ENCODE measurements around the gene PLXNA4.

PLXNA4 gene

GRCh38 chr7:132158166-132158565 is 418.1 kb downstream of the PLXNA4 start (continued):
- TF ChIP-seq TSHZ1 (tag by site-specific recombination; IDR thresholded peaks at IDR 0.05; ENCODE audit: borderline replicate concordance) (no peak), GFI1B (tag by site-specific recombination; IDR thresholded peaks at IDR 0.05) (no peak), ZNF350 (tag by site-specific recombination; IDR thresholded peaks at IDR 0.05) (no peak), ZNF558 (tag by site-specific recombination; IDR thresholded peaks at IDR 0.05) (no peak), ZNF600 (tag by site-specific recombination; IDR thresholded peaks at IDR 0.05) (no peak), ZNF626 (tag by site-specific recombination; IDR thresholded peaks at IDR 0.05) (no peak)
- TF ChIP-seq, protein P1, sequence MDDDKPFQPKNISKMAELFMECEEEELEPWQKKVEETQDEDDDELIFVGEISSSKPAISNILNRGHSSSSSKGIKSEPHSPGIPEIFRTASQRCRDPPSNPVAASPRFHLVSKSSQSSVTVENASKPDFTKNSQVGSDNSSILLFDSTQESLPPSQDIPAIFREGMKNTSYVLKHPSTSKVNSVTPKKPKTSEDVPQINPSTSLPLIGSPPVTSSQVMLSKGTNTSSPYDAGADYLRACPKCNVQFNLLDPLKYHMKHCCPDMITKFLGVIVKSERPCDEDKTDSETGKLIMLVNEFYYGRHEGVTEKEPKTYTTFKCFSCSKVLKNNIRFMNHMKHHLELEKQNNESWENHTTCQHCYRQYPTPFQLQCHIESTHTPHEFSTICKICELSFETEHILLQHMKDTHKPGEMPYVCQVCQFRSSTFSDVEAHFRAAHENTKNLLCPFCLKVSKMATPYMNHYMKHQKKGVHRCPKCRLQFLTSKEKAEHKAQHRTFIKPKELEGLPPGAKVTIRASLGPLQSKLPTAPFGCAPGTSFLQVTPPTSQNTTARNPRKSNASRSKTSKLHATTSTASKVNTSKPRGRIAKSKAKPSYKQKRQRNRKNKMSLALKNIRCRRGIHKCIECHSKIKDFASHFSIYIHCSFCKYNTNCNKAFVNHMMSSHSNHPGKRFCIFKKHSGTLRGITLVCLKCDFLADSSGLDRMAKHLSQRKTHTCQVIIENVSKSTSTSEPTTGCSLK (tag by site-specific recombination; IDR thresholded peaks at IDR 0.05) = no peak

- ChIA-PET CTCF (no interaction called here), POLR2A (no interaction called here)
- no peak overlapping the region for H3K27ac ChIP-seq (ENCODE audit: extremely low read depth, low read depth, low read length)
- no peak overlapping the region for H3K4me3 ChIP-seq (ENCODE audit: low read depth, low read length)
- TF ChIP-seq ZNF501 (tag by site-specific recombination; IDR thresholded peaks at IDR 0.05) (no peak), ZNF10 (tag by site-specific recombination; IDR thresholded peaks at IDR 0.05) (0 out of 2 replicates have a peak, but pooled peaks have one; percentile 60), ZFP69B (tag by site-specific recombination; IDR thresholded peaks at IDR 0.05) (no peak), ZNF558 (tag by site-specific recombination; IDR thresholded peaks at IDR 0.05) (no peak)
- no peaks in the 10 kb centered on the region for H3K4me1 ChIP-seq (ENCODE audit: control insufficient read depth, insufficient read depth, low read length)
- H3K9me3 ChIP-seq (ENCODE audit: control insufficient read depth, insufficient read depth, low read depth, low read length) = no peaks in the 10 kb centered on the region
- H3K36me3 ChIP-seq (ENCODE audit: control insufficient read depth in 2 of 2, insufficient read depth in 1 of 2, low read length in 2 of 2) = no peaks in the 10 kb centered on the region
Observed at GRCh38 chr7:132155715-132156114, 420.6 kb downstream of the PLXNA4 start.

DNA sequence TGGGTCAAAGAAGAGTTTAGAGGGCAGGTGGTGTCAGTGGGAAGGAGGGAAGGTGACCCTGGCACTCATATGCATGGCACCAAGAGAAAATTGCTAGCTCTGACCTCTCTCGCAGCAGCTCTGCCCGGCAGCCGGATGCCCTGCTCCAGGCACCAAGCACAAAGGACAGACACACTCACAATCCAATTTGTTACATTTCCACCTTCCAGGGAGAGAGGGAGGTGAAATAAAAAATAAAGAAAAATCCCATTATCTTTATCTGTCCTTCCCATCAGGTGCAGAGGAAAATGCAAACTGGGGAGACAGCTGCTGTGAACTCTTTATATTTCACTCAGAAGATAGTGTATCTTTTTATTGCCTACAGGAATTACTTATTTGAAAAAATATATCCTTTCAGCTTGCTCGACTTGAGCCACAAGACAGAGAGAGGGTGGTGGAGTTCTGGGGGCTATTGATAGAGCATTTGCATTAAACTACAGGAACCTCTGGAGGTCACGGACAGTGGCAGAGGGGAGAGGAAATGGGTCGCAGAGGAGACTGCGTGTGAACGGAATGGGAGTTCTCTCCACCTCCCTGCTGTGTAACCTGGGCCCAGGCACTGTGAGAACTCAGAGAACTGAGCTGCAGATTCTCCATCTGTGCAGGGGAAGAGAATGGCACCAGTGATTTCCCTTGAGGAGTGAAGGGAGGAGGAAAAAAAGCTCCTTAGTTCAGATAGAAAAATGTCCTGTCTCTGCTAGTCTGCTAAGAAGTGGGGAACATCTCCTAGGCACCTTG is 421.4 kb downstream of the PLXNA4 start:
- CTCF ChIA-PET = interaction anchor here (0.6 kb wide), 2 partner anchors 24 to 627 kb away, joined by 3 to 4 read pairs; no protein-coding TSS in a partner anchor
- POLR2A ChIA-PET = no interaction called here
- no peak overlapping the region for H3K27ac ChIP-seq (ENCODE audit: extremely low read depth, low read depth, low read length)
- TF ChIP-seq ZNF626 (tag by site-specific recombination; IDR thresholded peaks at IDR 0.05) (no peak), ZBTB20 (tag by site-specific recombination; IDR thresholded peaks at IDR 0.05) (no peak), ZNF621 (tag by site-specific recombination; IDR thresholded peaks at IDR 0.05) (no peak), ZNF426 (tag by site-specific recombination; IDR thresholded peaks at IDR 0.05) (no peak), ZNF791 (tag by site-specific recombination; IDR thresholded peaks at IDR 0.05) (no peak), ZNF629 (tag by site-specific recombination; IDR thresholded peaks at IDR 0.05) (no peak), ZBTB7A (tag by site-specific recombination; IDR thresholded peaks at IDR 0.05; ENCODE audit: low read depth) (no peak), SP2 (tag by site-specific recombination; IDR thresholded peaks at IDR 0.05) (no peak), ZNF76 (tag by site-specific recombination; IDR thresholded peaks at IDR 0.05; ENCODE audit: borderline replicate concordance, low read depth) (no peak), ZNF394 (tag by site-specific recombination; IDR thresholded peaks at IDR 0.05; ENCODE audit: borderline replicate concordance) (no peak)
- TF ChIP-seq, protein P2, sequence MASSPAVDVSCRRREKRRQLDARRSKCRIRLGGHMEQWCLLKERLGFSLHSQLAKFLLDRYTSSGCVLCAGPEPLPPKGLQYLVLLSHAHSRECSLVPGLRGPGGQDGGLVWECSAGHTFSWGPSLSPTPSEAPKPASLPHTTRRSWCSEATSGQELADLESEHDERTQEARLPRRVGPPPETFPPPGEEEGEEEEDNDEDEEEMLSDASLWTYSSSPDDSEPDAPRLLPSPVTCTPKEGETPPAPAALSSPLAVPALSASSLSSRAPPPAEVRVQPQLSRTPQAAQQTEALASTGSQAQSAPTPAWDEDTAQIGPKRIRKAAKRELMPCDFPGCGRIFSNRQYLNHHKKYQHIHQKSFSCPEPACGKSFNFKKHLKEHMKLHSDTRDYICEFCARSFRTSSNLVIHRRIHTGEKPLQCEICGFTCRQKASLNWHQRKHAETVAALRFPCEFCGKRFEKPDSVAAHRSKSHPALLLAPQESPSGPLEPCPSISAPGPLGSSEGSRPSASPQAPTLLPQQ (tag by site-specific recombination; IDR thresholded peaks at IDR 0.05) = no peak
- TF ChIP-seq, protein P3, sequence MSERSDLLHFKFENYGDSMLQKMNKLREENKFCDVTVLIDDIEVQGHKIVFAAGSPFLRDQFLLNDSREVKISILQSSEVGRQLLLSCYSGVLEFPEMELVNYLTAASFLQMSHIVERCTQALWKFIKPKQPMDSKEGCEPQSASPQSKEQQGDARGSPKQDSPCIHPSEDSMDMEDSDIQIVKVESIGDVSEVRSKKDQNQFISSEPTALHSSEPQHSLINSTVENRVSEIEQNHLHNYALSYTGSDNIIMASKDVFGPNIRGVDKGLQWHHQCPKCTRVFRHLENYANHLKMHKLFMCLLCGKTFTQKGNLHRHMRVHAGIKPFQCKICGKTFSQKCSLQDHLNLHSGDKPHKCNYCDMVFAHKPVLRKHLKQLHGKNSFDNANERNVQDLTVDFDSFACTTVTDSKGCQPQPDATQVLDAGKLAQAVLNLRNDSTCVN (tag by site-specific recombination; optimal IDR thresholded peaks at IDR 0.05) = no peak

More for the DNA sequence above, 421.4 kb downstream of the PLXNA4 start:
- no peaks in the 10 kb centered on the region for H3K36me3 ChIP-seq (ENCODE audit: control insufficient read depth in 2 of 2, insufficient read depth in 1 of 2, low read length in 2 of 2)
- no peaks in the 10 kb centered on the region for H3K9me3 ChIP-seq (ENCODE audit: control insufficient read depth, insufficient read depth, low read depth, low read length)
- H3K4me1 ChIP-seq (ENCODE audit: control insufficient read depth, insufficient read depth, low read length) = no peaks in the 10 kb centered on the region
- no peak overlapping the region for H3K4me3 ChIP-seq (ENCODE audit: low read depth, low read length)

Data from HEK293 (cell line).